ENCODE measurements around the gene C11orf87.

DNA sequence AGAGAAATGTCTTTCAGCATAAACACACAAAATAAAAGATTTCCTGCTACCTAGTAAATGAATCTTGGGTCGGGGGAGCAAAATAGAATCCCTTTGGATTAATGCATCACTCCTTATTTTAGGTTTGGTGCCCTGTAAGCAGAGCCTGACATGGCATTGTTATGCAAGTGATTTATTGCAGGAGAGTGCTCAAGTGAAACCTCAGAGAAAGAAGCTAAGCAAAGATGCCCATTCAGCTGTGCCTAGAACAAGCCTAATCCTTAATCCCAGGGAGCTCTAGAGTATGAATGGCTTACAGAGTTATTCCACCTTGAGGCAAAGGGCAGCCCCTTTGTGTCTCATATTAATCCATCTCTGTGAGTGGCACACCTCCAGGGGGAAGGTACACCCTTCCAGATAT is 21.1 kb downstream of the C11orf87 start:
- TF ChIP-seq, protein P1, sequence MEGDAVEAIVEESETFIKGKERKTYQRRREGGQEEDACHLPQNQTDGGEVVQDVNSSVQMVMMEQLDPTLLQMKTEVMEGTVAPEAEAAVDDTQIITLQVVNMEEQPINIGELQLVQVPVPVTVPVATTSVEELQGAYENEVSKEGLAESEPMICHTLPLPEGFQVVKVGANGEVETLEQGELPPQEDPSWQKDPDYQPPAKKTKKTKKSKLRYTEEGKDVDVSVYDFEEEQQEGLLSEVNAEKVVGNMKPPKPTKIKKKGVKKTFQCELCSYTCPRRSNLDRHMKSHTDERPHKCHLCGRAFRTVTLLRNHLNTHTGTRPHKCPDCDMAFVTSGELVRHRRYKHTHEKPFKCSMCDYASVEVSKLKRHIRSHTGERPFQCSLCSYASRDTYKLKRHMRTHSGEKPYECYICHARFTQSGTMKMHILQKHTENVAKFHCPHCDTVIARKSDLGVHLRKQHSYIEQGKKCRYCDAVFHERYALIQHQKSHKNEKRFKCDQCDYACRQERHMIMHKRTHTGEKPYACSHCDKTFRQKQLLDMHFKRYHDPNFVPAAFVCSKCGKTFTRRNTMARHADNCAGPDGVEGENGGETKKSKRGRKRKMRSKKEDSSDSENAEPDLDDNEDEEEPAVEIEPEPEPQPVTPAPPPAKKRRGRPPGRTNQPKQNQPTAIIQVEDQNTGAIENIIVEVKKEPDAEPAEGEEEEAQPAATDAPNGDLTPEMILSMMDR (IDR thresholded peaks at IDR 0.05; ENCODE audit: poor library complexity) = no peak
- TF ChIP-seq EZH2phosphoT487 (IDR thresholded peaks at IDR 0.05; ENCODE audit: low read depth, severe bottlenecking, unreplicated experiment) = no peak
- no peak for TF ChIP-seq EZH2 (IDR thresholded peaks at IDR 0.05; ENCODE audit: borderline replicate concordance)

Data from hepatocyte (in vitro differentiated cells).